GM13976 (cell line): ENCODE measurements around the gene KIF1A.

ENCODE experiments used
- DNase-seq: peaks from one replicate; pipeline ENCODE4 v3.0.0; 2012; ENCODE audit warnings: low spot score
- in situ Hi-C: fragments of 300-500 bp; cut with MboI; formaldehyde crosslinking; loops from one replicate; pipeline ENCODE4 v1.12.0; 2022; ENCODE audit warnings: low sequenced_read_pairs, mixed read lengths, inconsistent platforms; ENCODE audit not compliant: unreplicated experiment
- TF ChIP-seq, protein P1 (sequence below): IDR thresholded peaks from 2 replicates; pipeline ENCODE4 v1.5.1; 2012; ENCODE audit warnings: borderline replicate concordance, mild to moderate bottlenecking; ENCODE audit not compliant: insufficient read depth; ENCODE audit errors: extremely low read depth, missing control alignments, control extremely low read depth

KIF1A gene

DNA sequence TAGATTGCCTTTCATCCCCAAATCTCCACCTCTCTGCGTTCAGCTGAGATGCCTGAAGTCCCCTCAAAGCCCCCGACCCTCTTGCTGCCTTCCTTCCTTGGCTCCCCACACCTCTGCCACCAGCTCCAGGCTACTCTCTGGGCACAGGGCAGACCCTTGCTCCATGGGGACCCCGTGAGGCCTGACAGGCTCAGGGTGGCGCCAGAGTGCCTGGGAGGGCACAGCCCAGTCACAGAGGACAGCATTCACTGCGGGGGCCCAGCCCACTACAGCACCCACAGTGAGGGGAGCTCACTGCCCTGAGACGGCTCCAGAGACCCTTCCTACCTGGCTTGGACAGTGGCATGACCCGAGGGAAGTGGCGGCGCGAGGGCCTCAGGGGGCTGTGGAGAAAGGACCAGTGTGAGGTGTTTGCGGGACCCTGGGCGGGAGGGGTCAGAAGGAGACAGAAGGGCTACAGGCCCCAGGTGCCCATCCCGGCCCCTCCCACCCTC is 77.4 kb downstream of the KIF1A start:
- in situ Hi-C loops: no loop called here
- TF ChIP-seq, protein P1, sequence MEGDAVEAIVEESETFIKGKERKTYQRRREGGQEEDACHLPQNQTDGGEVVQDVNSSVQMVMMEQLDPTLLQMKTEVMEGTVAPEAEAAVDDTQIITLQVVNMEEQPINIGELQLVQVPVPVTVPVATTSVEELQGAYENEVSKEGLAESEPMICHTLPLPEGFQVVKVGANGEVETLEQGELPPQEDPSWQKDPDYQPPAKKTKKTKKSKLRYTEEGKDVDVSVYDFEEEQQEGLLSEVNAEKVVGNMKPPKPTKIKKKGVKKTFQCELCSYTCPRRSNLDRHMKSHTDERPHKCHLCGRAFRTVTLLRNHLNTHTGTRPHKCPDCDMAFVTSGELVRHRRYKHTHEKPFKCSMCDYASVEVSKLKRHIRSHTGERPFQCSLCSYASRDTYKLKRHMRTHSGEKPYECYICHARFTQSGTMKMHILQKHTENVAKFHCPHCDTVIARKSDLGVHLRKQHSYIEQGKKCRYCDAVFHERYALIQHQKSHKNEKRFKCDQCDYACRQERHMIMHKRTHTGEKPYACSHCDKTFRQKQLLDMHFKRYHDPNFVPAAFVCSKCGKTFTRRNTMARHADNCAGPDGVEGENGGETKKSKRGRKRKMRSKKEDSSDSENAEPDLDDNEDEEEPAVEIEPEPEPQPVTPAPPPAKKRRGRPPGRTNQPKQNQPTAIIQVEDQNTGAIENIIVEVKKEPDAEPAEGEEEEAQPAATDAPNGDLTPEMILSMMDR: no peak
- DNase-seq: no peak

DNA sequence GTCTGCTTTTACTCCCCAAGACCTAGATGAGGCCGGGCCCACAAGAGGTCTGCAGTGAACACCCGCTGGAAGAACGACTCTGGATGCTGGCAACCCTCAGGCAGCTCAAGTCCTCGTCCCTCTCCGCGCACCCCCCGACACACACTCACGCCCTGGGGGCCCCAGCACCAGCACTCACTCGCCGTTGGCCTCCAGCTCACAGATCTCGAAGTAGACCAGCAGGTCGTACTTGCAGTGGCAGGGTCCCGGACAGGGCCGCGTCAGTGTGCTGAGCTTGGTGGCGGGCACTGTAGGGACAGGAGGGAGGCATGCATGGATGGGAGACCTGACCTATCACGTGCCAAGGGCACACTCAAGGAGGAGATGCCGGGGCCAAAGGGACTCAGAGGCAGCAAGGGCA is 78.9 kb downstream of the KIF1A start:
- in situ Hi-C loops: no loop called here
- DNase-seq: no peak
- TF ChIP-seq, protein P1: no peak

DNA sequence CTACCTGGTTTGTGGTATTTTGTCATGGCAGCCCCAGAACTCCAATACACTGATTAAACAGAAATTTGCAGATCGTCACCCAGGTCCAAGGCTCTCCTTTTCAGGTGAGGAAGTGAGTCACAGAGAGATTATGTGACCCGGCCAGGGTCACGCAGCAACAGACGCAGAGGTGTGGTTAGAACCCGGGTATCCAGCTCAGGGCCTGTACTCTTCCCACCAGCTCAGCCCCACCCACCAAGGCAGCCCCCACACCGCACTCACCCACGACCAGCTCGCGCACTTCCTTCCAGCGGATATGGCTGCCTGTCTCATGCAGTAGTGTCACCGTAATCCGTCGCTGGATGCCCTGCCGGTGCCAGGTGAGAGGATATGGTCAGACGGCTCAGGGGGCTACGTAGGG is 80.2 kb downstream of the KIF1A start:
- TF ChIP-seq, protein P1: no peak
- in situ Hi-C loops: no loop called here
- DNase-seq: no peak

DNA sequence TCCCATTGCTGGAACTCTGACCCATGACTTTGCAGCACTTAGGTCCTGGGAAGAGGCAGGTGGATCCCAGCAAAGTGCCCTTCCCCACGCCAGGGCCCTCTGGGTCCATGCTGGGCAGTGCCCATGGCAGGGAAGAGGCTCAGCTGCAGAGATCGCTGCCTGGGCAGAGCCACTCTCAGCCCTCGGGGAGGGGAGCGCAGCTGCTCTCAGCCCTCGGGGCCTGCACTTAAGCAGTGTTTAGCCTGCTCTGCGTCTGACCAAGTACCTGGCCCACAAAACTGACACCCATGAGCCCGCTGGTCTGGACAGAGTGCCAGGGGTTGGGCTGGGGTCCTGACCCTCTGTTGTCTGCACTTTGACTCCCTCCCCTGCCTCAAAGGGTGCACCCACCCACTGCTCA is 82.1 kb downstream of the KIF1A start:
- DNase-seq: no peak
- in situ Hi-C loops: no loop called here
- TF ChIP-seq, protein P1: no peak

DNA sequence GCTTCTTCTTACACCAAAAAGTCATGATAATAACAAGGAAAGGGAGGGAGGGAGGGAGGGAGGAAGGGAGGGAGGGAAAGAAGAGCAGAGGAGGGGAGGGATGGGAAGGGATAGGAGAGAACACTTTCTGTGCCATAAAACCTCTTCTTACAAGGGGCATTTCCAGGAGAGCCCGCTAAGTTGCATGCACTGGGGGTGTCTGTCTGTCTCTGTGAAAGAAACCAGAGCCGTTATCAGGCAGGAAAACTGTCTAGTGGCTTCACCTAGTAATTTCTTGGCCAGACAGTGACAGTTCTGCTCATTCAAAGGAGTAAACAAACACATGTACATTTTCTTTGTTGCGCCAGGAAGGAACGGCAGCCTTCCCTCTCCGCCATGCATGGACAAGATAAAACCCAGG is 82.5 kb downstream of the KIF1A start:
- TF ChIP-seq, protein P1: no peak
- DNase-seq: no peak
- in situ Hi-C loops: no loop called here

DNA sequence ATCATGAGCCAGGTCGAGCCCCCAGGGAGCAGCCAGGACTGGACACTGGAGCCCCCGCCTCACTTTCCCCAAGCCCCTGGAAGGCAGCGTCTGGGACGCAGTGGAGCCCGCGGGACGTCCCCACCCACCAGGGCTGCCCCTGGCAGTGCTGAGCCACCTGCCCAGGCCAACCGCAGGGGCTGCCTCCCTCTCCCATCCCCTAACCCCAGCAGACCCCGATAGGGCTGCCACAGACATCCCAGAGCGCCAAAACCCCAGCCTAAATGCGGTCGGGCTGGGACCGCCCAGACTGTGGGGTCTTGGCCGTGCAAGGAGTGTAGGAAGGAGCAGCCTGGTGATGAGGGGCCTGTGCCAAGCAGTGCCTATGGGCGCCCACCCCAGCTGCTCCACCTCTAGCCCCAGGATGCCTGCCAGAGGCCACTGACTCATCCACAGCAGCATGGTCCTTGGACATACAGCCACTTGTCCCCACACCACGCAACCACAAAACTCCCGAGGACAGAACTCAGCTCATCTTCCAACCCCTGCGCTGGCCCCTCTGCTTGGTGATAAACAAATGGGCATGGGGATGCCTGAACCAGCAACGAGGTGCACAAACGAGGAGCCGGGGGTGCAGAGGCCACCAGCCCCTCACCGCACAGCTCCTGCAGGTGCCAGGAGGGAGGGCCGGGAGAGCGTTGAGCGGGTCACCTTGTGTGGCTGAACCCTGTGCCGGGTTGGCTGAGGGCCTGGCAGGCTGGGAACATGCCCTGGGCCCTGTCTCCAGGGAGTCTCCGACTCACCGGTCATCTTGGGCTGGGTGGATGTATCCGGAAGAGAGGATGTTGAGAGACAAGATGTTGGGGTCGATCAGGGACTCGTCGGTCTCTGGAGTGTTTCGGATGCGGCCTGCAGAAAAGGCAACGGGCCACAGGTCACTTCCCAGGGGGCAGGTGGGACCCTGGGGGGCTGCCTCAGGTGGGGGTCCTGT is 83.5 kb downstream of the KIF1A start:
- TF ChIP-seq, protein P1: no peak
- DNase-seq: no peak
- in situ Hi-C loops: no loop called here
